Daoy (cell line): ENCODE measurements around the gene TSPAN2. TPM values are rescaled to one million over a fixed set of nuclear protein-coding genes. Genes with fewer than 3 reads are reported as not detected.

Source experiments
- DNase-seq: peaks from one replicate; pipeline ENCODE4 v3.0.0-alpha.2; 2015; ENCODE audit warnings: low read depth
- total RNA-seq: library from RNA; depleted of rRNA; stranded (reverse); fragments of >200 nt; shearing (Covaris generic); gene quantifications from 2 replicates; pipeline ENCODE4 v1.2.3, GENCODE V29; 2014

The TSPAN2 gene
- total RNA-seq, 1 experiment from 2014 or later: 11.7 TPM

GRCh38 chr1:115076384-115076915 lies 12.9 kb downstream of the TSPAN2 start:
- DNase-seq: no peak

GRCh38 chr1:115074839-115075534 lies 14.3 kb downstream of the TSPAN2 start:
- peak; percentile 53 for DNase-seq

GRCh38 chr1:115073298-115074087 lies 15.8 kb downstream of the TSPAN2 start:
- no peak for DNase-seq

GRCh38 chr1:115071012-115071664 lies 18.2 kb downstream of the TSPAN2 start:
- DNase-seq: no peak

GRCh38 chr1:115069659-115070308 lies 19.5 kb downstream of the TSPAN2 start:
- peak; percentile 63 for DNase-seq

GRCh38 chr1:115068826-115069585 lies 20.3 kb downstream of the TSPAN2 start:
- DNase-seq: peak; percentile 97

GRCh38 chr1:115067161-115067859 lies 22.0 kb downstream of the TSPAN2 start:
- peak; percentile 92 for DNase-seq

GRCh38 chr1:115065021-115065420 lies 24.3 kb downstream of the TSPAN2 start:
- DNase-seq: peak; percentile 74

GRCh38 chr1:115064461-115064860 lies 24.8 kb downstream of the TSPAN2 start:
- DNase-seq: no peak

GRCh38 chr1:115063228-115063901 lies 25.9 kb downstream of the TSPAN2 start:
- DNase-seq: peak; percentile 78

GRCh38 chr1:115062542-115063004 lies 26.7 kb downstream of the TSPAN2 start:
- peak; percentile 99 for DNase-seq

- no peak for DNase-seq
Measured at GRCh38 chr1:115060501-115060900, 28.8 kb downstream of the TSPAN2 start.

GRCh38 chr1:115059316-115059715 lies 30.0 kb downstream of the TSPAN2 start:
- no peak for DNase-seq

GRCh38 chr1:115057661-115058254 lies 31.5 kb downstream of the TSPAN2 start:
- no peak for DNase-seq

GRCh38 chr1:115056395-115056798 lies 32.9 kb downstream of the TSPAN2 start:
- peak; percentile 41 for DNase-seq

- peak; percentile 66 for DNase-seq
Measured at GRCh38 chr1:115052454-115053083, 36.7 kb downstream of the TSPAN2 start.

- no peak for DNase-seq
Measured at GRCh38 chr1:115051850-115052249, 37.5 kb downstream of the TSPAN2 start.

- no peak for DNase-seq
Measured at GRCh38 chr1:115046751-115047150, 42.6 kb downstream of the TSPAN2 start.

GRCh38 chr1:115041654-115042053 lies 47.6 kb downstream of the TSPAN2 start:
- peak; percentile 13 for DNase-seq
